T47D (cell line): ENCODE results near the gene SERINC3.

Experiments used
- DNase-seq, 2 experiments: peaks; one replicate each; pipeline versions ENCODE4 v3.0.0 to v3.0.0-alpha.2; 2011 to 2012; ENCODE audit warnings: low read depth in 1 of 2, low spot score in 1 of 2
- JUND ChIP-seq: IDR thresholded peaks from 2 replicates; pipeline ENCODE4 v1.6.1; 2012; ENCODE audit warnings: low read depth
- in situ Hi-C: cut with HindIII; loops from 2 replicates; pipeline ENCODE4 v1.10.0; 2016; ENCODE audit warnings: low sequenced_read_pairs, low pct_unique_long_range_greater_than_20kb

The SERINC3 gene

DNA sequence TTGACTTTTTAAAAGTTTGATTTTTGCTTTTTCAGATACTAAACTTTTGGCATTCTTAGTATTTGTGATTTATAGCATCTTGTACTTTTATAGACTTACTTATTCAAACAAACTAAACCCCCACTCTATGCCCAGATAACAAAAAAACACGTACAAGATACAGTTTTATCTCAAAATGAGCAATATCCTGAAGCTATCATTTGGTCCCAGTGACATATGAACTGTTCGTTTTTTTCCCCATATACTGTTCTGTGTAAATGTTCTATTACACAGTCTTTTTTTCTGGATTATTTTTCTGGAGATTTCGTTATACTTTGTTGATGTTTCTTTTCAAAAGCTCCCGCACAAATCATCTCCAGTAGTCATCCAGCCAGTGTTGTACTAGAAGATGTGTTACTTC, 27.3 kb upstream of the SERINC3 start:
- no peak for TF ChIP-seq JUND
- in situ Hi-C loops: no loop called here
- DNase-seq: no peak

DNA sequence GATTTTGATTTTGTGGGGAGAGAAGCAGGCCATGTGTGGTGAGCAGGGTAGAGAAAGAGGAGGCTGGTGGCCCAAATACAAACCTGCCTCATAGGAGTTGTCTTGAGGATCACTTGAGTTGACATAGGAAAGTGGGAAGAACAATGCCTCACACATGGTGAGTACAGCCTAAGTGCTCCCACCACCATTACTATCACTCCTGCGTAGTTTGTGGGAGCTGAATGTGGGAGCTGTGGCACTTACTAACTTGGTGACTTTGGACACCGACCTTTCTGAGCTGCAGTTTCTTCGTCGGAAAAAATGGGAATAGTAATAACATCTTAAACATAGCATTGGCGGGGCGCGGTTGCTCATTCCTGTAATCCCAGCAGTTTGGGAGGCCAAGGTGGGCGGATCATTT, 25.5 kb upstream of the SERINC3 start:
- no peak for DNase-seq
- in situ Hi-C loops: no loop called here
- TF ChIP-seq JUND: no peak

DNA sequence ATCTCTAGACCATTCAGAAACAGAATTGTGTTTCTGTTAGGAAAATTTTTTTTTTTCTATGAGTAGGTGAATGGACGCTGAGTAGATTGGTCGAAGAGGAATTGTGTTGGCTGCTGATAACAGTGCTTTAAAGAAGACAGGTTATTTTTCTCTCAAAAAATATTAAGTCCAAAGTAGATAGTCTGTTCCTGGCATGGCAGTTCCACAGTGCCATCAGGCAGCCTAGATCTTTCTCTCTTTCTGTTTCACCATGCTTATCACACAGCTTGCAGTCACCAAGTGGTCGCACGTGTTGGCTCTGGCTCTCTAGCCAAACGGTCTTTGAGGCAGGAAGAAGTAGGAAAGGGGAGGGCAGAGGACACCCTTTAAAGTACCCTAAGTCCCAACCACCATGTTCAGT, 22.4 kb upstream of the SERINC3 start:
- in situ Hi-C loops: no loop called here
- no peak for TF ChIP-seq JUND
- DNase-seq: no peak

GRCh38 chr20:44543358-44543757, 21.5 kb upstream of the SERINC3 start:
- in situ Hi-C loops: no loop called here
- DNase-seq: no peak
- TF ChIP-seq JUND: no peak

DNA sequence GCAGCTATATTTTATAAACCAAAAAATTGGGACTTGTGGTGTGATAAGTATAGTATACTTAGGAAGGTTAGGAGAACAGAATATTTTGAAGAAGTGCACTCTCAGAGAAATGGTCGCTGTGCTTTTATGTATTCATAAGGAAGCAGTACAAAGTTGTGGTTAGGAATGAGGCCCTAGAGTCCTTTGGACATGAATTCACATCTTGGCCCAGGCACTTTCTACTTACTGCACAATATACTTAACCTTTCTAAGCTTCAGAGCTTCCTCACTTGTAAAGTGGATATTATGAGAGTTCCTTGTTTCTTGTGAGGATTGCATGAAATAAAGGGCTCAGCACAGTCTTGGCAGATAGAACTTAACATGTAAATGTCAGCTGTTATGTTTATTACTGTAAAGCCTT, 21.0 kb upstream of the SERINC3 start:
- in situ Hi-C loops: no loop called here
- DNase-seq: no peak
- TF ChIP-seq JUND: no peak

DNA sequence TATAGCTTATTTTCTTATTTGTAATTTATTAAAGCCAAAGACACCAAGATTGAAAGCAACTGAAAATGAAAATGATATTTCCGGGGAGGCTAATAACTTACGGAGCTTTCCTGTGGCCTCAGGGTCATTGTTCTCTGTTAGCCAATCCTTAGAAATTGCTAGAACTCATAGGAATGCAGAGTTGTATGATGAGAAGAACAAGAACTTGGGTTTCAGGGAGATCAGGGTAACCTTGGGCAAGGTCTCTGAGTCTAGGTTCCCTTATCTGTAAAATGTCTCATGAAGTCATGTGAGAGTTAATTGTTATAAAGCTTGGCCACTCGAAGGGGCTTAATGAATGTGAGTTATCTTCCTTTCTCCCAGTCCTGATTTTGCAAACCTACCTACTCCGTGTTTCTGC, 20.1 kb upstream of the SERINC3 start:
- DNase-seq: no peak
- no peak for TF ChIP-seq JUND
- in situ Hi-C loops: no loop called here

DNA sequence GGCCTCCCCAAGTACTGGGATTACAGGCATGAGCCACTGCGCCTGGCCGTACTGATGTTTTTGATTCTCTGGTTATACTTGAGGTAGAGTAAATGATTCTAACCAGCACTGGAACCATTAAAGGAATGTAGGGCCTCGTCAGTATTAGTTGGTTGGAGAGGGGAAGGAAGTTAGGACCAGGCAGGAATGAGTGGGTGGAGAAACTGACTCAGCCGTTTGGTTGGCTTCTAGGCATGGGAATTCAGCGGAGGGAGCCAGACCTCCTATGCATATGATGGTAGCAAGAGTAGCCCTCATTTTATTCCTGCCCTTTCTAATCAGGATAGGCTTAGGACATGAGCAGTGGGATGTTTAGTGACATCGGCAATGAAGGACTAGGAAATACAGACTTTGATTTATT, 19.0 kb upstream of the SERINC3 start:
- no peak for TF ChIP-seq JUND
- in situ Hi-C loops: no loop called here
- DNase-seq: no peak

DNA sequence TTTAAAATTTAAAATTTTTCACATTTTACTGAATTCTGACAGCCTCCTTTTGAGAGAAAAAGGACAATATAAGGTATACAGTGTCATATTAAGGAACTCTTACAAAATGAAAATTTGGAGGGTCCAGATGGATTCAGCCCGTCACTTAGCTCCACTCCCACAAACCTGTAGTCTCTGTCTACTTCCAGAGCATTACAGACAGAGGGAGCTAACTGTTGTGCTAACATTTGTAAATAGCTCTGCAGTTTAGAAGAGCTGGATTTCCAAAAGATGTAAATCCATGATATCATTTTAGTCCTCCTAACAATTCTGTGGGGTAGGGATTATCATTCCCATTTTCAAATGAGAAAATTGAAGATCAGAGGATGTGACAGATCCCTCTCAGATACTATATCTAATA, 16.1 kb upstream of the SERINC3 start:
- no peak for TF ChIP-seq JUND

GRCh38 chr20:44536175-44536574, 14.3 kb upstream of the SERINC3 start:
- no peak for DNase-seq
- no peak for TF ChIP-seq JUND
- in situ Hi-C loops: no loop called here

More for the DNA sequence above, 16.1 kb upstream of the SERINC3 start:
- in situ Hi-C loops: no loop called here
- DNase-seq: peak; percentile 13 to 36

- TF ChIP-seq JUND: no peak
- no peak for DNase-seq
- in situ Hi-C loops: no loop called here
These were observed 12.1 kb upstream of the SERINC3 start for GRCh38 chr20:44533928-44534327.

GRCh38 chr20:44532981-44533331, 11.1 kb upstream of the SERINC3 start:
- no peak for DNase-seq
- no peak for TF ChIP-seq JUND
- in situ Hi-C loops: no loop called here

- DNase-seq: peak in 1 of 2 experiments; percentile 21
- in situ Hi-C loops: no loop called here
- no peak for TF ChIP-seq JUND
These were observed 10.6 kb upstream of the SERINC3 start for GRCh38 chr20:44532259-44532980.

GRCh38 chr20:44528309-44528708, 6.4 kb upstream of the SERINC3 start:
- no peak for DNase-seq
- in situ Hi-C loops: no loop called here
- TF ChIP-seq JUND: no peak

DNA sequence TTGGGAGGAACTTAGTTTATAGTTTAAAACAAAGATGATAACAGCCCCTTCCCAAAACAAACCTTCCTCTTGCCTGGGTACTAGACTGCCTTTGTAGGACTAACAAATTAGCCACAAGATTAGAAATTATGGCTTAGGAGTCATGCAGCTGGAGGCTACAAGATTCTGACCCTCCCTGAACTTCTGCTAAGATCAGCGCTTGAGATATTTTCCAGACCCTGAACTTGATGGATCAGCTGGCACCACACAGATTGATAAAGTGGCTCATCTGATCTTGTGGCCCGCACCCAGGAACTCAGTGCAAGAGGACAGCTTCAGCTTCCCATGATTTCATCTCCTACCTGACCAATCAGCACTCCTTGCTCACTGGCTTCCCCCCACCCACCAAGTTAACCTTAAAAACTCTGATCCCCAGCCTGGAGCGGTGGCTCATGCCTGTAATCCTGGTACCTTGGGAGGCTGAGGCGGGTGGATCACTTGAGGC, 5.9 kb upstream of the SERINC3 start:
- no peak for TF ChIP-seq JUND
- DNase-seq: no peak

More for the DNA sequence above, 5.9 kb upstream of the SERINC3 start:
- in situ Hi-C loops: no loop called here
